WERI-Rb-1 (cell line): Measurements from ENCODE around the gene IGSF3.

Experiments used
- DNase-seq: peaks from one replicate; pipeline ENCODE4 v3.0.0-alpha.2; 2020
- H3K27ac ChIP-seq: fragments of 250-450 bp; sonication (Bioruptor Pico); 2 replicates; pipeline ENCODE4 v1.5.1; 2020; ENCODE audit warnings: mild to moderate bottlenecking, moderate library complexity
- H3K27me3 ChIP-seq: fragments of 250-450 bp; sonication (Bioruptor Pico); 2 replicates; pipeline ENCODE4 v1.5.1; 2021; ENCODE audit warnings: mild to moderate bottlenecking, low read depth, moderate library complexity; ENCODE audit not compliant: insufficient read depth, severe bottlenecking
- H3K36me3 ChIP-seq: fragments of 250-450 bp; sonication (Bioruptor Pico); 2 replicates; pipeline ENCODE4 v1.5.1; 2020; ENCODE audit warnings: mild to moderate bottlenecking, moderate library complexity
- H3K4me3 ChIP-seq: 2 replicates; pipeline ENCODE4 v1.5.1; 2011; ENCODE audit warnings: low read depth, mild to moderate bottlenecking, control low read depth, low read length
- H3K9me3 ChIP-seq: fragments of 250-450 bp; sonication (Bioruptor Pico); 2 replicates; pipeline ENCODE4 v1.5.1; 2021; ENCODE audit warnings: mild to moderate bottlenecking, moderate library complexity; ENCODE audit not compliant: severe bottlenecking
- TF ChIP-seq, protein P1 (sequence below): IDR thresholded peaks from 2 replicates; pipeline ENCODE4 v1.5.1; 2011; ENCODE audit warnings: low read depth, mild to moderate bottlenecking, control low read depth, inconsistent platforms, low read length

IGSF3 gene

DNA sequence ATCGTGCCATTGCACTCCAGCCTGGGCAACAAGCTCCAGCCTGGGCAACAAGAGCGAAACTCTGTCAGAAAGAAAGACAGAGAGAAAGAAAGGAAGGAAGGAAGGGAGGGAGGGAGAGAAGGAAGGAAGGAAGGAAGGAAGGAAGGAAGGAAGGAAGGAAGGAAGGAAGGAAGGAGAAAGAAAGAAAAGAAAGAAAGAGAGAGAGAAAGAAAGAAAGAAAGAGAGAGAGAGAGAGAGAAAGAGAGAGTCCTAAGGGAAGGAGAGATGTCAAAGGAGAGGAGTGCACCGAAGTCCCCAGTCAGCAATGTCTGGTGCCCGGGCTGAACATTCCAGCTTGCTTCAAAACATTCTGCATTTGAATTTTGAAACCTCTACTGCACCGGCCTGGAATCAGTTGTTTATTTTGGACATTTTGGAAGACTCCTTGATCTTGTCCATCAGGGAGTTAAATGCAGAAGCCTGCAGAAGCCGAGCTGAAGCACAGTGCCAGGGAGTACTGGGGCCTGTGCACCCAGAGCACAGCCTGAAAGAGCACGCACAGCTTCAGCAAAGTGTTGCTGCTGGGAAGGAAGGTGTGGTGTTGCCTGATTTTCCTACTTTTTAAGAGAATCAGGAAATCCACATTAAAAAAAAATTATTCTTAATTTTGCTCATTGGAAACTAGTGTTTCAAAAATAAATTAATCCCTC is 3.7 kb upstream of the IGSF3 start:
- Histone ChIP-seq H3K9me3 (no peaks in the 10 kb centered on the region), H3K4me3 (no peak overlapping the region), H3K27me3 (no peaks in the 10 kb centered on the region), H3K27ac (no peak overlapping the region), H3K36me3 (no peaks in the 10 kb centered on the region)
- TF ChIP-seq, protein P1, sequence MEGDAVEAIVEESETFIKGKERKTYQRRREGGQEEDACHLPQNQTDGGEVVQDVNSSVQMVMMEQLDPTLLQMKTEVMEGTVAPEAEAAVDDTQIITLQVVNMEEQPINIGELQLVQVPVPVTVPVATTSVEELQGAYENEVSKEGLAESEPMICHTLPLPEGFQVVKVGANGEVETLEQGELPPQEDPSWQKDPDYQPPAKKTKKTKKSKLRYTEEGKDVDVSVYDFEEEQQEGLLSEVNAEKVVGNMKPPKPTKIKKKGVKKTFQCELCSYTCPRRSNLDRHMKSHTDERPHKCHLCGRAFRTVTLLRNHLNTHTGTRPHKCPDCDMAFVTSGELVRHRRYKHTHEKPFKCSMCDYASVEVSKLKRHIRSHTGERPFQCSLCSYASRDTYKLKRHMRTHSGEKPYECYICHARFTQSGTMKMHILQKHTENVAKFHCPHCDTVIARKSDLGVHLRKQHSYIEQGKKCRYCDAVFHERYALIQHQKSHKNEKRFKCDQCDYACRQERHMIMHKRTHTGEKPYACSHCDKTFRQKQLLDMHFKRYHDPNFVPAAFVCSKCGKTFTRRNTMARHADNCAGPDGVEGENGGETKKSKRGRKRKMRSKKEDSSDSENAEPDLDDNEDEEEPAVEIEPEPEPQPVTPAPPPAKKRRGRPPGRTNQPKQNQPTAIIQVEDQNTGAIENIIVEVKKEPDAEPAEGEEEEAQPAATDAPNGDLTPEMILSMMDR: no peak
- DNase-seq: no peak

DNA sequence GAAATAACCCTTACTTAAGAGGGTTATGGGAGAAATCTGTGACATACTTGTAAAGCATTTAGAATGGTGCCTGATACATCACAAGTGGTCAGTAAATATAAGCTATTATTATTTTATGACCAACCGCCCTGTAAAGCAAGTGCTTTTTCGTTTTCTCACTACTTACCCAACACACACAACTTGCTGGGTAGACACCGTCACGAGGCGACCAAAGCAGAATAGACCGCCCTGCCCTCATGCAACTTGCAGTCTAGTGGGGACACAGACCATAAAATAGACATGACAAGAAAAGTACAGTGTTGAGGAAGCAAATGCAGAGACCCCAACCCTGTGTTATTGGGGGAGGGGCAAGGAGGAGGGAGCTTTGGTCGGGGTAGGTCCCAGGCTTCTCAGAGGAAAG is 744 bp upstream of the IGSF3 start:
- no peak overlapping the region for H3K4me3 ChIP-seq
- no peaks in the 10 kb centered on the region for H3K36me3 ChIP-seq
- no peaks in the 10 kb centered on the region for H3K9me3 ChIP-seq
- no peak overlapping the region for H3K27ac ChIP-seq
- no peak for DNase-seq
- H3K27me3 ChIP-seq: no peaks in the 10 kb centered on the region
- TF ChIP-seq, protein P1: no peak

DNA sequence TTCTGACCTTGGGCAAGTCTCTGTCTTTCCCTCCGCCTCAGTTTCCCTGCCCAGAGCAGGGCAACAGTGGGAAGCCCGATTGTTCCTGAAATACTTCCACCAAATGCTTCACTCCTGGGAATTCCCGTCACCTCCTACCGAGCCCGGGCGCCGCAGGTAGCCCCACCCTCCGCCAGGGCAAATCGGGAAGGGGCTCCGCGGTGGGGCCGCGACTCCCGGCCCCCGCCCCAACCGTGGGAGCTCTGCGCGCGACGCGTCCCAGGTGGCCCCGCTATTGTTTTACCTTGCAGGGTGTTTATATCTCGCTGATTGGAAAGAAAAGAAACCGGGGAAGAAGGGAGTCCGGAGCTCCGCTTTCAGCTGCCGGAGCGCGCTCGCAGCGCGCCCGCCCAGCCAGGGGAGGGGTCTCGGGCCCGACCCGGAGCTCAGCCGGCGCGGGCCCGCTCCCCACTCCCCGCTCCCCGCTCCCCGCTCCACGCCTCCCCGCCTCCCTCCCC is 407 bp downstream of the IGSF3 start:
- Histone ChIP-seq H3K36me3 (no peaks in the 10 kb centered on the region), H3K4me3 (peak overlapping the region; percentile 83), H3K27ac (no peak overlapping the region), H3K9me3 (no peaks in the 10 kb centered on the region), H3K27me3 (no peaks in the 10 kb centered on the region)
- DNase-seq: no peak
- TF ChIP-seq, protein P1: no peak

DNA sequence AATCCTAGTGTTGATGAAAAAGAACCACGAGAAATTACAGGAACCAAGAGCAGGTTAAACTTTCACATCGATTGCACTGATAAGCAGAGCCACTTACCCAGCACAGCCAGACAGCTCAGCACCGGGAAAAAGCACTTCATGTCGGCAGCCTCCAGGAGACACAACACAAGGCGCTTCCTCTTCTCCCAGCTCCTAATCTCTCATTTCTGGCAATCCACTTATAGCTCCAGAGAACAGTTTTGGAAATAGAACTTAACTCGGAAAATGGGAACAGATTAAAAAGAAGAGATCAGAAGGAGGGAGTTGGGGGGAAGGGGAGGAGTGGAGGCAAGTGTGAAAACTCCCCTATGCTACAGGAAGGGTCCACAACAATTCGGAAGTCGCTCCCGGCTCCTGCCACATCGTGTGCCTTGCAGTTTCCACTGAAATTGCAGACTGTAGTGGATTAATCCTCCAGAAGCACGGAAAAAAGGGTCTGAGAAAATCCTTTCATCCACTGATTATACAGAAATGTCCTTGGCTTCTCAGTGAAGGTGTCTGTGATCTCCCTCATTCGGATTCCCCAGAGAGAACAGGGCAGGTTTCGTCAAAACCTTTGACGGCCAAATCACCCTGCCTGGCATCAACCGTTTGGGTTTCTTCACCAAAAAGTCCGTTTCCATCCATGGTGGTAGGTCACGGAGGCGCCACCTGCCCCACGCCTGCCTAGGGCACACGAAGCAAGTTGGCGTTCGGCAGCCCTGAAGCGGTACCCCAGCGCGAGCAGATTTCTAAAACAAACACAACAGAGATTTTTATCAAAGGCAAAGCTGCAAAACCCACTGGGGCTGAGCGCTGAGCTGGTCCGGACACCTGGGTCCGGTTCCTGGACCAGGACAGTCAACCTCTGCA is 1.1 kb downstream of the IGSF3 start:
- Histone ChIP-seq H3K9me3 (no peaks in the 10 kb centered on the region), H3K27me3 (no peaks in the 10 kb centered on the region), H3K4me3 (peak overlapping the region; percentile 83), H3K27ac (no peak overlapping the region), H3K36me3 (no peaks in the 10 kb centered on the region)
- TF ChIP-seq, protein P1: no peak
- DNase-seq: no peak

DNA sequence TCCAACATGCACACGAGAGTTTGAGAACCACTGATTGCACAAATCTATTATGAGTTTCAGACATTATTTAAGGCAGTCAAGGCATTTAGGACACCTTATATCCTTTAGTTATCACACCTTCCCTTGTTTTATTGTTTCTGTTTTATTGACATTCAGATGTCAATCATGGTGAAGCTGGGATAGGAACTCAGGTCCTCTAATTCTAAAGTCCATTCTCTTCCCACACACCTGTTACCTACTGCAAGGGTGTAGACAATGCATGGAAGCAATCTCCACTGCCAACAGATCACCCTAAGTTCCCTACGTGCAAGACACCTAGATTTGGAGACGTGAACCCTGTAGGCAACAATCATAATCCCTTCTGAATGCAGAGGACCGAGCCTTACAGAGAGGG is 2.6 kb downstream of the IGSF3 start:
- no peaks in the 10 kb centered on the region for H3K9me3 ChIP-seq
- no peaks in the 10 kb centered on the region for H3K27me3 ChIP-seq
- DNase-seq: no peak
- no peak overlapping the region for H3K27ac ChIP-seq
- H3K36me3 ChIP-seq: no peaks in the 10 kb centered on the region
- no peak overlapping the region for H3K4me3 ChIP-seq
- TF ChIP-seq, protein P1: no peak
